H1 (cell line): ENCODE results near the gene AUH. TPM values are rescaled to one million over a fixed set of nuclear protein-coding genes. Genes with fewer than 3 reads are reported as not detected.

Source experiments
- CTCF ChIA-PET: fragments of 300-600 bp; sonication (Branson Sonifier 250); formaldehyde crosslinking; loops from one replicate; lab custom pipeline; 2021; ENCODE audit not compliant: partially characterized antibody; lab: Charles Lee
- POLR2A ChIA-PET: fragments of 300-600 bp; sonication (Branson Sonifier 250); formaldehyde crosslinking; loops from one replicate; lab custom pipeline; 2021; ENCODE audit warnings: inconsistent platforms; ENCODE audit not compliant: partially characterized antibody; lab: Charles Lee
- DNase-seq, 2 experiments: peaks; one replicate each; pipeline versions ENCODE4 v3.0.0 to v3.0.0-alpha.2; 2010 to 2022; ENCODE audit warnings: low spot score in 2 of 2, low read depth in 1 of 2, mixed read lengths in 1 of 2
- FAIRE-seq: peaks from 2 replicates; lab custom pipeline; 2011; peaks lifted over from hg19 to GRCh38; lab: Jason Lieb, UNC
- H2AFZ ChIP-seq: 2 replicates; pipeline ENCODE4 v1.8.1; 2012; ENCODE audit warnings: low read length, inconsistent platforms
- H2AK5ac ChIP-seq: 2 replicates; pipeline ENCODE4 v1.6.1; 2013; ENCODE audit warnings: low read depth, low read length
- H2BK120ac ChIP-seq: replicated peaks from 2 replicates; pipeline ENCODE3; 2013; ENCODE audit warnings: low read depth, low read length, inconsistent platforms
- H2BK12ac ChIP-seq: 2 replicates; pipeline ENCODE4 v1.6.1; 2013; ENCODE audit warnings: low read depth, low read length
- H2BK15ac ChIP-seq: 2 replicates; pipeline ENCODE4 v1.6.1; 2013; ENCODE audit warnings: low read length
- H2BK20ac ChIP-seq: 2 replicates; pipeline ENCODE4 v1.6.1; 2013; ENCODE audit warnings: low read length
- H2BK5ac ChIP-seq: 2 replicates; pipeline ENCODE4 v1.6.1; 2013; ENCODE audit warnings: low read depth, low read length
- H3K14ac ChIP-seq: 2 replicates; pipeline ENCODE4 v1.6.1; 2013; ENCODE audit warnings: inconsistent platforms; ENCODE audit not compliant: insufficient read length
- H3K18ac ChIP-seq: 2 replicates; pipeline ENCODE4 v1.6.1; 2013; ENCODE audit warnings: low read length; ENCODE audit errors: extremely low read depth
- H3K23ac ChIP-seq: 2 replicates; pipeline ENCODE4 v1.6.1; 2013; ENCODE audit warnings: inconsistent platforms; ENCODE audit not compliant: insufficient read length
- H3K23me2 ChIP-seq: 2 replicates; pipeline ENCODE4 v1.6.1; 2013; ENCODE audit warnings: low read depth, low read length
- H3K27ac ChIP-seq: 2 replicates; pipeline ENCODE4 v1.6.1; 2011; ENCODE audit warnings: low read depth, low read length, inconsistent platforms
- H3K27me3 ChIP-seq, 4 experiments: replicated peaks in 1 of 4; 1 replicate in 1 of 4; 2 replicates in 3 of 4; pipeline versions ENCODE4 v1.6.1 to v1.8.1; 2011 to 2013; ENCODE audit warnings: low read length in 3 of 4, mild to moderate bottlenecking in 3 of 4, inconsistent platforms in 2 of 4, mixed read lengths in 2 of 4, moderate library complexity in 1 of 4; ENCODE audit not compliant: control insufficient read depth in 3 of 4, insufficient read depth in 3 of 4; ENCODE audit errors: extremely low read depth in 1 of 4
- H3K36me3 ChIP-seq, 4 experiments: 2 replicates each; pipeline versions ENCODE4 v1.6.1 to v1.8.1; 2011 to 2013; ENCODE audit warnings: mild to moderate bottlenecking in 4 of 4, low read length in 3 of 4, moderate library complexity in 2 of 4, control low read depth in 1 of 4, inconsistent platforms in 1 of 4; ENCODE audit not compliant: insufficient read depth in 4 of 4, control insufficient read depth in 2 of 4
- H3K4ac ChIP-seq: replicated peaks from 2 replicates; pipeline ENCODE3; 2013; ENCODE audit warnings: low read length, low read depth, mixed read lengths, inconsistent platforms; ENCODE audit not compliant: insufficient read length
- H3K4me1 ChIP-seq, 4 experiments: replicated peaks in 1 of 4; 1 replicate in 1 of 4; 2 replicates in 3 of 4; pipeline versions ENCODE4 v1.6.1 to v1.8.1; 2011 to 2013; ENCODE audit warnings: low read length in 3 of 4, inconsistent platforms in 2 of 4, mixed read lengths in 1 of 4; ENCODE audit not compliant: insufficient read depth in 4 of 4, control insufficient read depth in 3 of 4
- H3K4me2 ChIP-seq, 2 experiments: 2 replicates each; pipeline versions ENCODE4 v1.6.1 to v1.8.1; 2011 to 2013; ENCODE audit warnings: low read depth in 2 of 2, low read length in 2 of 2, control low read depth in 1 of 2, inconsistent platforms in 1 of 2, mild to moderate bottlenecking in 1 of 2; ENCODE audit not compliant: insufficient read depth in 1 of 2
- H3K4me3 ChIP-seq, 4 experiments: fragments of 200-600, 300-600 bp in 1 of 4; sonication (generic), shearing (Covaris generic), sonication (Bioruptor Twin) in 1 of 4; 2 replicates each; pipeline versions ENCODE4 v1.5.1 to v1.8.1; 2011 to 2016; ENCODE audit warnings: low read length in 4 of 4, low read depth in 3 of 4, control low read depth in 2 of 4, inconsistent platforms in 2 of 4, mild to moderate bottlenecking in 2 of 4, mixed read lengths in 1 of 4, moderate library complexity in 1 of 4; ENCODE audit not compliant: insufficient read depth in 2 of 4; ENCODE audit errors: extremely low read depth in 1 of 4
- H3K56ac ChIP-seq: replicated peaks from 2 replicates; pipeline ENCODE3; 2013; ENCODE audit warnings: low read depth, mild to moderate bottlenecking, mixed read lengths, low read length, inconsistent platforms; ENCODE audit not compliant: insufficient read length
- H3K79me1 ChIP-seq: 2 replicates; pipeline ENCODE4 v1.6.1; 2013; ENCODE audit warnings: low read depth, low read length, control low read depth
- H3K79me2 ChIP-seq, 2 experiments: 2 replicates each; pipeline versions ENCODE4 v1.6.1 to v1.8.1; 2012 to 2013; ENCODE audit warnings: low read length in 2 of 2, mild to moderate bottlenecking in 2 of 2, inconsistent platforms in 1 of 2; ENCODE audit not compliant: insufficient read depth in 2 of 2, control insufficient read depth in 1 of 2
- H3K9ac ChIP-seq, 4 experiments: replicated peaks in 1 of 4; 1 replicate in 1 of 4; 2 replicates in 3 of 4; pipeline versions ENCODE4 v1.6.1 to v1.8.1; 2011 to 2013; ENCODE audit warnings: low read depth in 3 of 4, low read length in 3 of 4, control low read depth in 2 of 4, mild to moderate bottlenecking in 2 of 4, moderate library complexity in 2 of 4, inconsistent platforms in 1 of 4; ENCODE audit errors: extremely low read depth in 1 of 4
- H3K9me3 ChIP-seq, 2 experiments: 2 replicates each; pipeline versions ENCODE4 v1.6.1 to v1.8.1; 2012 to 2013; ENCODE audit warnings: mild to moderate bottlenecking in 2 of 2, moderate library complexity in 2 of 2, control low read depth in 1 of 2, inconsistent platforms in 1 of 2, low read depth in 1 of 2, low read length in 1 of 2, mixed read lengths in 1 of 2; ENCODE audit not compliant: insufficient read depth in 2 of 2
- H4K20me1 ChIP-seq, 2 experiments: replicated peaks in 1 of 2; 2 replicates each; pipeline versions ENCODE3 to v1.8.1; 2011 to 2013; ENCODE audit warnings: inconsistent platforms in 2 of 2, low read length in 2 of 2, mild to moderate bottlenecking in 1 of 2; ENCODE audit not compliant: insufficient read depth in 2 of 2, control insufficient read depth in 1 of 2
- H4K5ac ChIP-seq: 2 replicates; pipeline ENCODE4 v1.6.1; 2013; ENCODE audit warnings: low read length, low read depth, mixed read lengths, inconsistent platforms; ENCODE audit not compliant: insufficient read length
- H4K8ac ChIP-seq: 2 replicates; pipeline ENCODE4 v1.8.0; 2013; ENCODE audit warnings: mild to moderate bottlenecking, moderate library complexity, low read length, inconsistent platforms; ENCODE audit not compliant: insufficient read depth; ENCODE audit errors: extremely low read depth
- H4K91ac ChIP-seq: replicated peaks from 2 replicates; pipeline ENCODE3; 2013; ENCODE audit warnings: low read length, mixed read lengths, inconsistent platforms; ENCODE audit not compliant: insufficient read length
- RBBP5 ChIP-seq: IDR thresholded peaks from 2 replicates; pipeline ENCODE4 v1.7.1; 2012; ENCODE audit warnings: low read depth, mild to moderate bottlenecking, inconsistent platforms, low read length, moderate library complexity, borderline replicate concordance
- RFX5 ChIP-seq: IDR thresholded peaks from 2 replicates; pipeline ENCODE4 v1.6.1; 2011; ENCODE audit warnings: low read depth, low read length, improper control_type of control experiment, borderline replicate concordance
- SIRT6 ChIP-seq: IDR thresholded peaks from one replicate; pipeline ENCODE4 v1.7.1; 2012; ENCODE audit warnings: low read length, inconsistent platforms
- WGBS, 2 experiments: shearing (Covaris generic) in 1 of 2; methylation state at CpG; one replicate each; pipeline versions ENCODE4 v1.1.6 to v1.1.7; 2013 to 2015; ENCODE audit warnings: low lambda C conversion rate in 2 of 2, mixed read lengths in 2 of 2, inconsistent platforms in 1 of 2, low coverage in 1 of 2, missing lambda C conversion rate in 1 of 2; ENCODE audit not compliant: insufficient replicate concordance in 2 of 2, insufficient coverage in 1 of 2, insufficient read length in 1 of 2; ENCODE audit errors: extremely low coverage in 1 of 2, missing lambda C conversion rate in 1 of 2; 5-methylcytosine and 5-hydroxymethylcytosine counted together
- polyA plus RNA-seq, 7 experiments: library from polyadenylated mRNA; depleted of rRNA in 3 of 7; stranded (reverse) in 5 of 7; unstranded in 2 of 7; fragments of >200 nt in 5 of 7; fragments of 200-250 nt in 2 of 7; gene quantifications; 1 replicate in 5 of 7; 2 replicates in 1 of 7; 4 replicates in 1 of 7; pipeline versions ENCODE4 v1.2.1 to v1.2.3, GENCODE V29; 2011 to 2013; ENCODE audit warnings: missing spikeins in 2 of 7, mixed read lengths in 2 of 7
- total RNA-seq: library from RNA; stranded (reverse); fragmentation: NEBNext Ultra II Directional; extraction: Animal tissue kit (Norgen Biotek cat#: 25700); gene quantifications from 2 replicates; pipeline ENCODE4 v1.2.1, GENCODE V29; 2021

AUH gene
- total and polyA plus RNA-seq, 2 of the 8 experiments (the other 6 are each of a cell fraction or from before 2014, with no cell fraction given): 5.8 to 21.9 TPM

GRCh38 chr9:91245431-91246313 lies 116.0 kb downstream of the AUH start:
- CTCF ChIA-PET: no interaction called here
- H3K79me1 ChIP-seq: no peaks in the 10 kb centered on the region; the same call in 1 of the 2 replicates
- no peak overlapping the region for H3K4me2 ChIP-seq
- H2BK15ac ChIP-seq: no peak overlapping the region
- no peak overlapping the region for H4K91ac ChIP-seq
- H3K4ac ChIP-seq: no peak overlapping the region
- no peak for FAIRE-seq
- no peak overlapping the region for H4K8ac ChIP-seq
- no peak overlapping the region for H3K56ac ChIP-seq
- H2BK12ac ChIP-seq: no peak overlapping the region
- no peak overlapping the region for H3K4me3 ChIP-seq
- H3K27ac ChIP-seq: no peak overlapping the region
- no peak overlapping the region for H2BK5ac ChIP-seq
- WGBS, 2 experiments: 85% methylated on average over 8 of the region's 8 CpGs; no CpG with 5 or more reads in 1 of the 2 experiments
- H3K9ac ChIP-seq: no peak overlapping the region
- no peak overlapping the region for H2BK120ac ChIP-seq
- H4K5ac ChIP-seq: no peak overlapping the region
- TF ChIP-seq RBBP5: no peak
- no peak for TF ChIP-seq RFX5
- no peak for TF ChIP-seq SIRT6
- H2BK20ac ChIP-seq: no peak overlapping the region
- H3K4me1 ChIP-seq: peaks cover 0 to 9% (median under 1%) of the 10 kb centered on the region in 4 experiments; a peak in 3 of 7 replicates
- no peaks in the 10 kb centered on the region for H3K9me3 ChIP-seq
- no peak overlapping the region for H2AFZ ChIP-seq
- no peaks in the 10 kb centered on the region for H3K36me3 ChIP-seq
- DNase-seq: no peak
- no peak overlapping the region for H3K23ac ChIP-seq
- H4K20me1 ChIP-seq: peaks cover 0 to 1% of the 10 kb centered on the region in 2 experiments
- H3K79me2 ChIP-seq: no peaks in the 10 kb centered on the region; a peak in 1 of 4 replicates
- POLR2A ChIA-PET: interaction anchor here (0.6 kb wide), 1 partner anchor 60 kb away, joined by 3 read pairs; no protein-coding TSS in a partner anchor
- H2AK5ac ChIP-seq: no peak overlapping the region
- H3K27me3 ChIP-seq: no peaks in the 10 kb centered on the region
- no peak overlapping the region for H3K18ac ChIP-seq
- H3K23me2 ChIP-seq: no peaks in the 10 kb centered on the region
- no peak overlapping the region for H3K14ac ChIP-seq
